Inflammatory macrophage (primary cell): ENCODE data around the gene SCAF11.
A peak's percentile ranks its signal among the peaks of the same experiment; 100 is the strongest.
"Not testable (repeated sequence)": the region's sequence is repeated elsewhere in the genome, so short reads cannot be mapped to it uniquely, and the experiment has no call there.

Source experiments
- DNase-seq, 2 donors: peaks; one replicate each; pipeline ENCODE4 v3.0.0-alpha.2; 2020 to 2022
- total RNA-seq, 18 experiments: gene quantifications; one replicate each; lab custom pipeline; 2026; ENCODE audit warnings: mixed read lengths in 6 of 18, inconsistent platforms in 2 of 18; lab: John Stamatoyannopoulos, UW

Gene SCAF11
- total RNA-seq: 86.0 to 407 (median 197) reads per million in 18 experiments

- DNase-seq: peak; percentile 100
Observed at GRCh38 chr12:45990468-45991283, at the start of gene SCAF11. TSS of gene SCAF11 (minus strand) at chr12:45990574. CDS start at chr12:45964167, 26,407 bp downstream.

DNA sequence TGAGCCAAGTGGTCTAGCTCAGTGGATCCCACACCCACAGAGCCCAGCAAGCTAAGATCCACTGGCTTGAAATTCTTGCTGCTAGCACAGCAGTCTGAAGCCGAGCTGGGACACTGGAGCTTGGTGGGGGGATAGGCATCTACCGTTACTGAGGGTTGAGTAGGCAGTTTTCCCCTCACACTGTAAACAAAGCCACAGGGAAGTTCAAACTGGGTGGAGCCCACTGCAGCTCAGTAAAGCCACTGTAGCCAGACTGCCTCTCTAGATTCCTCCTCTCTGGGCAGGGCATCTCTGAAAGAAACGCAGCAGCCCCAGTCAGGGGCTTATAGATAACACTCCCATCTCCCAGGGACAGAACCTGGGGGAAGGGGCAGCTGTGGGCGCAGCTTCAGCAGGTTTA, 46.7 kb upstream of the SCAF11 start:
- not testable (repeated sequence) for DNase-seq

GRCh38 chr12:46027172-46027571, 36.8 kb upstream of the SCAF11 start:
- DNase-seq: no peak

DNA sequence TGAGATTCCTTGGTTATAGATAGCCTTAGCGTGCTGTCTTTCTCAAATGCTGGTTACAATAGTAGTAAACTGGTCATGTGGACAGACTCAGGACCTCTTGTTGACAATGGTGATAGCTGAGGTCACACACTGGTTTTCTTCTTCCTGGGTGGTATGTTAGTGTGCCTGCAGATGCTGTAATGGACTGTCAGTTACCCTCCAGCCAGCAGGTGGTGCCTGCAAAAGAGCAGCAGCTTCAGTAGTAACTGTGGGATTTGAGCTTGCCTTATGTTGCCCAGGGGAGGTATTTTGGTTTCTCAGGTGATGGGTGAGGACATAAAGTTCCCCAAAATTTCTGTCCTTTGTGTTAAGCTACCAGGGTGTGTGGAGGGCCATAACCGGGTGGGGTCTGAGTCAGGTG, 33.7 kb upstream of the SCAF11 start:
- no peak for DNase-seq

GRCh38 chr12:46020768-46021167, 30.4 kb upstream of the SCAF11 start:
- DNase-seq: no peak

- not testable (repeated sequence) for DNase-seq
Observed at GRCh38 chr12:46018712-46019111, 28.3 kb upstream of the SCAF11 start.

DNA sequence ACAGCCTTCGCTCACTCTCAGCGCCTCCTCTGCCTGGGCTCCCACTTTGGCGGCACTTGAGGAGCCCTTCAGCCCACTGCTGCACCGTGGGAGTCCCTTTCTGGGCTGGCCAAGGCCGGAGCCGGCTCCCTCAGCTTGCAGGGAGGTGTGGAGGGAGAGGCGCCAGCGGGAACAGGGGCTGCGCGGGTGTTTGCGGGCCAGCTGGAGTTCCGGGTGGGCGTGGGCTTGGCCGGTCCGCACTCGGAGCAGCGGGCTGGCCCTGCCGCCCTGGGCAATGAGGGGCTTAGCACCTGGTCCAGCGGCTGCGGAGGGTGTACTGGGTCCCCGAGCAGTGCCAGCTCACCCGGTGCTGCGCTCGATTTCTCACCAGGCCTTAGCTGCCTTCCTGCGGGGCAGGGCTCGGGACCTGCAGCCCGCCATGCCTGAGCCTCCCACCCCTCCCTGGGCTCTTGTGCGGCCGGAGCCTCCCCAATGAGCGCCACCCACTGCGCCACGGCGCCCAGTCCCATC, 27.5 kb upstream of the SCAF11 start:
- not testable (repeated sequence) for DNase-seq

DNA sequence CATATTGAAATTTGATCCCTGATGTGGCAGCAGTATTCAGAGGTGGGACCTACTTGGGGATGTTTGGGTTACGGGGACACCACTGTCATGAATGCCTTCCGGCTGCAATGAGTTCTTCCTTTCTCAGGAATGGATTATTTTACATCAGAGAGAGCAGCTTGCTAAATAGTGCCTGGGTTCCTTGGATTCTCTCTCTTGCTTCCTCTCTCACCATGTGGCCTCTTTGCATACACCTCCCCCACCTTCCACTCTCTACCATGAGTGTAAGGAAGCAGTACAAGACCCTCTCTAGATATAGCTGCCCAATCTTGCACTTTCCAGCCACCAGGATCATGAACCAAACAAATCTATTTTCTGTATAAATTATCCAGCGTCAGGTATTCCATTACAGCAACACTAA, 15.4 kb upstream of the SCAF11 start:
- DNase-seq: no peak

GRCh38 chr12:46005151-46005797, 14.9 kb upstream of the SCAF11 start:
- peak in 1 of 2 donors; percentile 33 for DNase-seq

DNA sequence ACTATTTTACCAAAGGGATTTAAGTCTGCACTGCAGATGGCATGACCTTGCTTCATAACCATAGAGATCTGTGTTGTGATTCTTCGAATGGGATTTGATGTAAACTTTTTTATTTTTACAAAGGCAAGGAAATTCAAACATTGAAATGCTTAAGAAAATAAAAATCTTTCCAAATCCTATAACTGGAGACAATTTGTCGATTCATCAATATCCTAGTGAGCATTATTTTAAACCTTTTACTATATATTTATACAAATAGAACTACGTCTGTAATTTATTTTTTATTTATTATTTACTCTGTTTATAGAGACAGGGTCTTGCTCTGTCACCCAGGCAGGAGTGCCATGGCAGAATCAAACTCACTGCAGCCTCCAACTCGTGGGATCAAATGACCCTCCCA, 14.3 kb upstream of the SCAF11 start:
- DNase-seq: no peak

- not testable (repeated sequence) for DNase-seq
Observed at GRCh38 chr12:46000076-46000475, 9.7 kb upstream of the SCAF11 start.

GRCh38 chr12:45994736-45995135, 4.4 kb upstream of the SCAF11 start:
- no peak for DNase-seq

DNA sequence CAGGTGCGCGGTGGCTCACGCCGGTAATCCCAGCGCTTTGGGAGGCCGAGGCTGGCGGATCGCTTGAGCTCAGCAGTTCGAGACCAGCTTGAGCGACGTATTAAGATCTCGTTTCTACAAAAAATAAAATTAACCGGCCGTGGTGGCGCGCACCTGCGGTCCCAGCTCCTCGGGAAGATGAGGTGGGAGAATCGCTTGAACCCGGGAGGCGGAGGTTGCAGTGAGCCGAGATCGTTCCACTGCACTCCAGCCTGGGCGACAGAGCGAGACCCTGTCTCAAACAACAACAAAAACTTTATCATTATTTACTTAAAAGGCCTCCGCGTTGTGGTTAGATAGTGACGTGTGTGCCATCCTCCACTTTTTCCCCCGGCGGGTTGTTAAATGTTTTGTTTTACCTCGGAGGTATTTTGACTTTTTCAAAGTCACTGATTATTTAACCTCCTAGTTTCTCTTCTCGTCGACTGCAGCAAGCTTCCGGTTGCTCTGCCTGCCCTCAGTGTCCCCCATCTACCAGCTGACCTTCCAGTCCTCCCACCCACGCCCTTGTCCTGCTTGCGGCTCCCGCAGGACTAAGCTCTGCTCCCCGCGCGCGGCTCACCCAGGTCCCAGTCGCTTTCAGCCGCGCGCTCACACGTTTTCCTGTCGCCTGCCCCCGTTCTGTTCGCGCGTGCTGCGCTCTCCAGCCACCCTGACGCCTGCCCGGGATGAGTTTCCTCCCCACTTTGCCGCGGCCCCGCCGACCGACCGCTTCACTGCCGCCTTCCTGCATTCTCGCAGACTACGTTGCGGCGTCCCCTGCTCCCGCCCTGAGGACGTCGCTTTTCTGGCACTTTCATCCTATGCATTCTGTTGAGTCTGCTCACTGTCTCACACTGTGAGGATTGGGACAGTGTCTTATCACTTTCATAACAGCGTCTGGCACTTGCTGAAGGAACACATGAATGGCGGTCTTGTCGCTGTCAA, 1.2 kb upstream of the SCAF11 start:
- peak; percentile 87 to 95 for DNase-seq

GRCh38 chr12:45989721-45990467, 480 bp downstream of the SCAF11 start:
- DNase-seq: peak; percentile 75 to 84

GRCh38 chr12:45989287-45989686, 1.1 kb downstream of the SCAF11 start:
- DNase-seq: peak in 1 of 2 donors; percentile 51

DNA sequence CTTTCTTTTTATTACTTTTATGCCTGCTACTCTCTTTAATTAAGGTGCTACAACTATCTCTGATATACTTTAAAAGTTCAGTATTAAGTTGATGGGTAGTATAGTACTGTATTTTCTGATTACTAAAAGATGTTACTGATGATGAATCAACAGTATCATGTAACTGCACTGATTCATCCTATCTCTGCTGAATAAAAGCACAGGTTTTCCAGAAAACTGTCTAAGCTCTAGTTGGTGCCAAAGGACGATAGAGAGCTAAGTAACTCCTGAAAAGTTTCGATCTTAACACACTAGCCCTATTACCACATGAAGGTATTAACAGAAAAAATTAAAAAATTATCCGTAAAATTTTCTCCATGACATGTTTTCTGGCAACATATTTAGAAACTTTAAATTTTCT, 2.1 kb downstream of the SCAF11 start:
- DNase-seq: no peak

- DNase-seq: no peak
Observed at GRCh38 chr12:45987340-45987727, 3.0 kb downstream of the SCAF11 start.

DNA sequence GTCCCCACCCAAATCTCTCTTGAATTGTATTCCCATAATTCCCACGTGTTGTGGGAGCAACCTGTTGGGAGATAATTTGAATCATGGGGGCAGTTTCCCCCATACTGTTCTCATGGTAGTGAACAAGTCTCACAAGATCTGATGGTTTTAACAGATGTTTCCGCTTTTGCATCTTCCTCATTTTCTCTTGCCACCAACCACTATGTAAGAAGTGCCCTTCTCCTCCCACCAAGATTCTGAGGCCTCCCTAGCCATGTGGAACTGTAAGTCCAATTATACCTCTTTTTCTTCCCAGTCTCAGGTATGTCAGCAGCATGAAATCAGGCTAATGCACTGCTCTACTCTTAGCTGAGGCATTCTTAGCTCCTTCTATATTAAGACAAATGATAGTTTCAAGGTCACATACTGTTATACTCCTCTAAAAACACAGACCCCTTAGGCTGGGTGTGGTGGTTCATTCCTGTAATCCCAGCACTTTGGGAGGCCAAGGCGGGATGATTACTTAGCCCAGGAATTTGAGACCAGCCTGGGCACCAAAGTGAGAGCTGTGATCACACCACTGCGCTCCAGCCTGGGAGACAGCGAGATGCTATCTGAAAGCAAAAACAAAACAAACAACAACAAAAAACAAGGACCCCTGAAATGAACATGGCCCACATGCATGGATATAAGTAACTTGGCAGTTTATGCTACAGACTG, 3.6 kb downstream of the SCAF11 start:
- peak; percentile 86 to 88 for DNase-seq

GRCh38 chr12:45981075-45981837, 9.1 kb downstream of the SCAF11 start:
- DNase-seq: no peak

DNA sequence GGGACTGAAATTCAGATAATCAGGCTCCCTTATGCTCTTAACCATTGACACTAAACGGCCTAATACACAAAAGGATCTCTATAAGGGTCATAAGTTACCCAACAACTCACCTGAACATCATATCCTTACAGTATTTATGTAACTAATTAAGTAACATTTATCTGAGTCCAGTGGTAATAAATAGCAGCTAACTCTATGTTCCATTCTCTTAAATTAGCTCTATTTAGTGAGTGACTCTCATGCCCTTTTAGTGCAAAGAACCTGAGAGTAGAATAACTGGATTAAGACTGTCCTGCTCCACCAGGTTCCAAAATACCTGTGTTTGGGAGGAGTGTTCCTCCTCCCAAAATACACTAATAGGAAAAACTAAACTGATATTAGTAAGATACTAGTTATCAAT, 9.8 kb downstream of the SCAF11 start:
- no peak for DNase-seq
